Coronary artery (tissue), 2 donors: Measurements from ENCODE around the gene BMP8A.
"Not testable (repeated sequence)": the region's sequence is repeated elsewhere in the genome, so short reads cannot be mapped to it uniquely, and the experiment has no call there.

Experiments
- DNase-seq: peaks from one replicate; pipeline ENCODE4 v3.0.0-alpha.2; 2017; ENCODE audit warnings: low spot score
- H3K27ac ChIP-seq, 2 donors: fragments of 200-600 bp; sonication (generic); one replicate each; pipeline ENCODE4 v1.5.1; 2016 to 2019
- H3K4me3 ChIP-seq: fragments of 200-600 bp; sonication (generic); 2 replicates; pipeline ENCODE4 v1.5.1; 2016; ENCODE audit warnings: mild to moderate bottlenecking, moderate library complexity
- TF ChIP-seq, protein P1 (sequence below): fragments of 200-600 bp; sonication (generic); IDR thresholded peaks from one replicate; pipeline ENCODE4 v1.5.1; 2019; ENCODE audit warnings: antibody characterized with exemption

BMP8A gene

DNA sequence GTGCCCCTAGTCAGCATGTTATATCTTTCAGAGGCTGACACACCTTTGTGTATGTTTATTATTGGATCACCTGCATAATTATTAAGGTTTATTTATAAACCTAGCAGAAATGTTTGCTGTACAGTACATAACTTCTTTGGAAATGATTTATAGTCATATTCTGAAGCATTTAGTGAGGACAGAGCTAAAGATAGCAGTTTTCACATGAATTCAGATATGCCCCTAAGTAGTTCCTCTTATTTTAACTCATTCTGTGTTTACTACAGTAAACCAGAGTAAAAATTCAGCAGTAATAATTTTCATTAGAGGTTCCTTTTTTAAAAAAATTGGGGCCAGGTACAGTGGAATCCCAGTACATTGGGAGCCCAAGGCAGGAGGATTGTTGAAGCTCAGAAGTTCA is 21.4 kb upstream of the BMP8A start:
- Histone ChIP-seq H3K4me3 (no peak overlapping the region), H3K27ac (no peak overlapping the region)
- no peak for DNase-seq
- TF ChIP-seq, protein P1, sequence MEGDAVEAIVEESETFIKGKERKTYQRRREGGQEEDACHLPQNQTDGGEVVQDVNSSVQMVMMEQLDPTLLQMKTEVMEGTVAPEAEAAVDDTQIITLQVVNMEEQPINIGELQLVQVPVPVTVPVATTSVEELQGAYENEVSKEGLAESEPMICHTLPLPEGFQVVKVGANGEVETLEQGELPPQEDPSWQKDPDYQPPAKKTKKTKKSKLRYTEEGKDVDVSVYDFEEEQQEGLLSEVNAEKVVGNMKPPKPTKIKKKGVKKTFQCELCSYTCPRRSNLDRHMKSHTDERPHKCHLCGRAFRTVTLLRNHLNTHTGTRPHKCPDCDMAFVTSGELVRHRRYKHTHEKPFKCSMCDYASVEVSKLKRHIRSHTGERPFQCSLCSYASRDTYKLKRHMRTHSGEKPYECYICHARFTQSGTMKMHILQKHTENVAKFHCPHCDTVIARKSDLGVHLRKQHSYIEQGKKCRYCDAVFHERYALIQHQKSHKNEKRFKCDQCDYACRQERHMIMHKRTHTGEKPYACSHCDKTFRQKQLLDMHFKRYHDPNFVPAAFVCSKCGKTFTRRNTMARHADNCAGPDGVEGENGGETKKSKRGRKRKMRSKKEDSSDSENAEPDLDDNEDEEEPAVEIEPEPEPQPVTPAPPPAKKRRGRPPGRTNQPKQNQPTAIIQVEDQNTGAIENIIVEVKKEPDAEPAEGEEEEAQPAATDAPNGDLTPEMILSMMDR, result no peak

DNA sequence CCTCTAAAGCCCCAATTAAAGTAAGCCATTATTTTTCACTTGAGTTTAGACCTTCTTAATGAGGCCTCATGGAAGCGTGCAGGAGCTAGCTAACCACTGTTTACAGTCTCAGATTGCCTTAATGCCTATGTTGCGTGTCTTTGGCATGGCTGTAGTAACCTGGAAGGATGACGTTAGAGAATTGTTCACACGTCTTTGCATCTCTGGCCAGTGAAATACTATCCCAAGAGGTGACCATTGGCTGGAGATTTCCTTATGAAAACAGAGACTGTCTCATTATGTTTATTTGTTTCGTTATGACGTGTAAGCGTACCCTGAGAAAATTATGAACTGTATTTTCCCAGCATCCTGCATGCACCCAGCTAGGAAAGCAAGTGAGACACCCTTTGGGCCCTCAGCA is 18.6 kb upstream of the BMP8A start:
- Histone ChIP-seq H3K27ac (no peak overlapping the region), H3K4me3 (no peak overlapping the region)
- DNase-seq, result no peak
- TF ChIP-seq, protein P1, result no peak

DNA sequence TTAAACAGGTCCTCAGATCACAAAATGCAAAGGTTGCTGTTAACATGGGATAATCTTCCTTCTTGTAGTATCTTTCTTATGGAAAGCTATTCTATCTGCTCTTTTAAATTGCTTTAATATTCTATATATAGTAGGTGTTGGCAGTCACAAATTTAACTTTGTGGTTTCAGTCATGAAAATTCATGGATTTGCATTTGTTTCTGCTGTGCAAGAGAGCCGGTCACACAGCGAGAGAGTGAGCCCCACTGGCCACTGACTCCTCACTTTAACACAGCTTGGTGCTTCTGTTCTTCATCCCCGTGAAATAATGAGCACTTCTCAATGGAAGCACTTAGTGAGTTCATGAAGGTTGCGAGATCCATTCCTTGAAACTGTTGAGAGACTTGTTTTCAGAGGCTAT is 18.1 kb upstream of the BMP8A start:
- H3K27ac ChIP-seq, result no peak overlapping the region
- H3K4me3 ChIP-seq, result no peak overlapping the region
- TF ChIP-seq, protein P1, result no peak
- no peak for DNase-seq

DNA sequence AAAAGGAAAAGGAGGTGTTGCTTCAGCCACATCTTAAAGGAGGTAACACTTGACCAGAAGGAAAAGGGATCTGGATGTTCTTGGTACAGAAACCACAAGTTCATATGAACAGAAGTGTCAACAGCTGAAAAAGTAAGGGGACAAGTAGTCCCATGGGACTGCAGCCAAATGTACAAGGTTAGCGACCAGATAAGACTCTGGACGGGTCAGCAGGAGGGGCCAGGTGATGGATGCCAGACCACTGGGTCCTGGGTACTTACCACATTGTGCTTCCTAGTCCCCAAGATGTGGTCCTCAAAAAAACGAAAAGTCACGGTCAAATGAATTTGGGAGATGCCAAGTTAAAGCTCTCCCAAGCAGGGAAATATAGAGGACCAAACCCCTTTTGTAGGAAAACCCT is 16.6 kb upstream of the BMP8A start:
- H3K4me3 ChIP-seq, result no peak overlapping the region
- no peak for DNase-seq
- TF ChIP-seq, protein P1, result no peak
- H3K27ac ChIP-seq, result no peak overlapping the region

DNA sequence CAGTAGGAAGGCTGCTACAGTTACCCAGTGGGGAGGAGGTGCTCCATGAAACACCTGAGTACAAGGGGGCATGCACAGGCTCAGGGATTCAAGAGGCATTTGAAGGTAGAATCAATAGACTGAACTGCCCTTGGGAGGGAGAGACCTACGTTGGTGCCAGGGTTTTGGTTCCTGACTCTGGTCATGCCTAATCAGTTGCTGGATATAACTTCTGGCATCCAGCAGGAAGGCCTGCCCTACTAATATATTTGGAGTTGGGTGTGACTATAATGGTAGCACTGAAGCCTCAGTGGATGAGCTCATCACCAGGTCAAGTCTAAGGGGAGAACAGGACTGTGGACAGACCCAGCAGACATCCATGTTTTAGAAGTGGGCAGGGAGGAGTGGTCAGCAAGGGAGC is 15.9 kb upstream of the BMP8A start:
- not testable (repeated sequence) for DNase-seq, H3K27ac ChIP-seq, H3K4me3 ChIP-seq

DNA sequence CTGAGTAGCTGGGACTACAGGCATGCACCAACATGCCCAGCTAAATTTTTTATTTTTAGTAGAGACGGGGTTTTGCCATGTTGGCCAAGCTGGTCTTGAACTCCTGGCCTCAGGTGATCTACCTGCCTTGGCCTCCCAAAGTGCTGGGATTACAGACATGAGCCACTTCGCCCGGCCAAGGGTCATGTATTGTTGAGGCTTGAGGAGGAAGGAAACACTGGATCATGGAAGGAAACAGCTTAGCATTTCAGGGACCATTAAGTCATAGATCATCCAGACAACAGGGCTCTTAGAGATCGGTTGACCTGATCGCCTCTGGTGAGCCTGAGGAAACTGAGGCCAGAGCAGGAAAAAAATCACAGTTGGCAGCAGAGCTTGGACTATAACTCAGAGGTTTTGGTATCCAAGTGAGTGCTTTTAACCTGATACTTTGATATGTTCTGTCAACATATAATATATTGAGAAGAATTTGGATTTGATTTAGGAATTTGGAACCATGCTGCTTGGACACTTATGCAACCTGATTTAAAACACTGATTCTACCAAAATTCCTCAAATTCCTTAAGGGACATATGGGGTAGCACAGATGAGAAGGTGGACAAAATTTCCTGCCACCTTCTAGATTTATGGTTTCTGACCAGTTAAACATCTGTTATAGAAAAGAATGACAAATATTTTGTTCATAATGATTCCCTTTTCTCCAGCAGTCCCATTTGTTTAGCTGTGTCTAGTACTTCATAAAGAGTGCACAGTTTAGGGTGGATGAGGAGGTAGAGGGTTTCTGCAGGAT is 13.1 kb upstream of the BMP8A start:
- Histone ChIP-seq H3K27ac (no peak overlapping the region), H3K4me3 (no peak overlapping the region)
- DNase-seq, result no peak
- TF ChIP-seq, protein P1, result no peak

DNA sequence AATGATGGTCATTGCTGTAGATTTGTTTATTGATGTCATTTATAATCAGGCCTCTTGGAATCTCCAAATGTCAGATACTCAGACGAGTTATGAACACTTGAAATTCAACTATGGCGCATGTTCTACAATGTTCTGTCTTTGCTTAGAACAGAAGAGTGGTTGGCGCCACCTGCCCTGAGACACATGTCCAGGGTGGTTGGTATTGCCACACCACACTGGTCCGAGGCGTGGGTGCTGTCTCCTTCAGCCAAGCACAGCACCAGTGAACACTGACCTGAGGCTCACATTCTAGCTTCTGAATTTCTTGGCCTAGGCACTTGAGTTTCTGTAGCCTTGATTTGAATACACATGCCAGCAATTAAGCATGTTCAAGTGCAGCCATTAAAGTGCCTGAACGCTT is 10.1 kb upstream of the BMP8A start:
- no peak overlapping the region for H3K4me3 ChIP-seq
- DNase-seq, result no peak
- no peak overlapping the region for H3K27ac ChIP-seq
- TF ChIP-seq, protein P1, result no peak
